ENCODE data around the gene AZIN2. TPM values are rescaled to one million over a fixed set of nuclear protein-coding genes. Genes with fewer than 3 reads are reported as not detected.

The AZIN2 gene
- total RNA-seq, 4 donors from 2014 or later, result 1.5 to 3.5 (median 1.7) TPM; not detected in 1

DNA sequence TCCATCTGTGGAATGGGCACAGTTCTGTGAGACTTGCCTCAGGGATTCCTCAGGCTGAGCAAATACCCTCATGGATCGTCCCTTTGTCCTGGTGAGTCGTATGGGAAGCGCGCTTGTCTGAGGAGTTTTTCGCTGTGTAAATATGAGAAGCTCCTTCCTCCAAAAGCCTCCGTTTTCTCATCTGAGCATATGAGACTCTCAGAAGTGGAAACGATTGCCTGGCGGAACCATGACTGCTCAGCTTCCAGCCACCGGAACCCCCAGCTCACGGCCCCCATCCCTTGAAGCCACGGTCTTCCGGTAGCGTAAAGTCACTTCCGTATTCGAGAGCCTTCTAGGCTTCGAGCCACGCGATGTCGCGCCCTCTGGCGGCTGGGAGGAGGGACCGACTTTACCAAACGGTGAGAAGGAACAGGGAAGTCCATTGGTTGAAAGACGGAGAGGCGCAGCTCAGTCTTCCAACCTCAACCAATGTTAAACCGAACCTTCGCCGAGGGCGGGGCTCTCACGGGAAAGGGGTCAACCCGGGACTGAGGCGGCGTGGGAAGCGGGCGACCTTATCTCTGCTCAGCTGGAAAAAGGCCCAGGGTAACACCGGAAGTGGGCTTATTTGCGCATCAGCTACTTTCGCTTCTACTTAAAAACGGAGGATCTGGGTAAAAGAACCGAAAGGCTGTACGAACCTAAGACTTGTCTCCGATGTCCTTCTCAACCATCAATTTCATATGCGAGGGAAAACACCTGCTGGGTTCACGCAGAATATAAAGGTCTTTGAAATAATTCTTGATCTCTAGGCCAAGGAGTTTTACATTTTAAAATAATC, 46.3 kb downstream of the AZIN2 start:
- TF ChIP-seq, protein P1, sequence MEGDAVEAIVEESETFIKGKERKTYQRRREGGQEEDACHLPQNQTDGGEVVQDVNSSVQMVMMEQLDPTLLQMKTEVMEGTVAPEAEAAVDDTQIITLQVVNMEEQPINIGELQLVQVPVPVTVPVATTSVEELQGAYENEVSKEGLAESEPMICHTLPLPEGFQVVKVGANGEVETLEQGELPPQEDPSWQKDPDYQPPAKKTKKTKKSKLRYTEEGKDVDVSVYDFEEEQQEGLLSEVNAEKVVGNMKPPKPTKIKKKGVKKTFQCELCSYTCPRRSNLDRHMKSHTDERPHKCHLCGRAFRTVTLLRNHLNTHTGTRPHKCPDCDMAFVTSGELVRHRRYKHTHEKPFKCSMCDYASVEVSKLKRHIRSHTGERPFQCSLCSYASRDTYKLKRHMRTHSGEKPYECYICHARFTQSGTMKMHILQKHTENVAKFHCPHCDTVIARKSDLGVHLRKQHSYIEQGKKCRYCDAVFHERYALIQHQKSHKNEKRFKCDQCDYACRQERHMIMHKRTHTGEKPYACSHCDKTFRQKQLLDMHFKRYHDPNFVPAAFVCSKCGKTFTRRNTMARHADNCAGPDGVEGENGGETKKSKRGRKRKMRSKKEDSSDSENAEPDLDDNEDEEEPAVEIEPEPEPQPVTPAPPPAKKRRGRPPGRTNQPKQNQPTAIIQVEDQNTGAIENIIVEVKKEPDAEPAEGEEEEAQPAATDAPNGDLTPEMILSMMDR (IDR thresholded peaks at IDR 0.05; ENCODE audit: low read depth), result no peak

DNA sequence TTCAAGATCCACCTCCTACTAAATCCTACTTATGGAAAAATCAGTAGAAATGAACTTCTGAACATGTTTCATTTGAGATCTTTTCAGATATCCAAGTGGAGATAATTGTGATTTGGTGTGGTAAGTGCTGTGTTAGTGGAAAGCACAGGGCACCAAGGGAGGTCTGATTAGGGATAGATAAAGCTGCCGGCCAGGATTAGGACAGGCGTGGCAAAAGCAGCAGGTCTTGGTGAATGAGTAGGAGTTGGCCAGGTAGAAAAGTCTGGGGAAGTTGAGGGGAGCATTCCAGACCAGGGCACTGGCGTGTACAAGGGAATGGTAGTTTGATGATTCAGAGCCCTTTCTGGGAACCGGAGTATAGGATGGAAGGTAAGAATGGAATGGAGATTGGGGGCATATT, 47.8 kb downstream of the AZIN2 start:
- TF ChIP-seq, protein P1 (IDR thresholded peaks at IDR 0.05; ENCODE audit: low read depth), result no peak

DNA sequence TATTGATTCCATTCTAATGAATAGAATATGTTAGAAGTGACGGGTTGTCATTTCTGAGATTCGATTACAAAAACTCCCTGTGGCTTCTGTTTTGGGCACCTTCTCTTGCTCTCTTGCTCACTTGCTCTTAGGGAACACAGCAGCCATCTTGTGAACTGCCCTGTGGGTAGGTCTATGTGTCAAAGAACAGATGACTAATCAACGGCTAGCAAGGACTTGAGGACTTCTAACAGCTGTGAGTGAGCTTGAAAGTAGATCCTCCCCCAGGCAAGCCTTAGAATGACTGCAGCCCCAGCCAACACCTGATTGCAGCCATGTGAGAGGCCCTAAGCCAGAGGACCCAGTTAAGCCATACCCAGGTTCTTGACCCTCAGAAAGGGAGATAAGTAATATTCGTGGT, 49.3 kb downstream of the AZIN2 start:
- TF ChIP-seq, protein P1 (IDR thresholded peaks at IDR 0.05; ENCODE audit: low read depth), result no peak

DNA sequence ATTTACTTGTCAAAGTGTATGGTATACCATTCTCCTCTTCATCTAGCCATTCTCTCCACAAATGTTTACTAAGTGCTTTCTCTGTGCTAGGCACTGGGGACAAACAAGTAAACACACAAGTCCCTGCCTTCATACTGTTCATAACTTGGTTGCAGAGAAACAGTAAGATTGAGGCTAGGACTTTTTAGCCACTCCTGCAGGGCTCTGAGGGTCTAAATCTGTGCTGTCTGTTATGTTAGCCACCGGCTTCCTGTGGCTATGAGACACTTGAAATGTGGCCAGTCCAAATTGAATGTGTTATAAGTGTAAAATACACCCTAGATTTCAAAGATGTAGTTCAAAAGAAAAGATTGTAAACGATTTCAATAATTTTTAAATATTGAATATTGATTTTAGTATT, 50.2 kb downstream of the AZIN2 start:
- TF ChIP-seq, protein P1 (IDR thresholded peaks at IDR 0.05; ENCODE audit: low read depth), result no peak

DNA sequence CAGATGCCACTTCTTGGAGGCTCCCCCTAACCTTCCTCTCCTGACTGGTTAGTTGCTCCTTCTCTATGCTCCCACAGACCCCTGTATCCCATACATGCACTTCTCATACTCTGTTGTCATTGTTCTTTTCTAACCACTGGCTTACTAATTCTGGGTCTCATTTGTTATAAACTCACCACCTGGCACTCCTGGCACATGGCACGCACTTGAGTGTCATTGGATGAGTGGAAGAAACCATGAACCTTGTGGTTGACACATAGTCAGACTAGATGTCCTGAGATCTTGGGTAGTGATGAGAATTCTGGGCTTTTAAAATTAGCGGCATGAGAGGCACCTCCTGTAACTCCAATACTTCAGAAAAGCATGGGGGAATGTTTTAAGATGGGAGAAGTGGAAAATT, 51.6 kb downstream of the AZIN2 start:
- TF ChIP-seq, protein P1 (IDR thresholded peaks at IDR 0.05; ENCODE audit: low read depth), result no peak

DNA sequence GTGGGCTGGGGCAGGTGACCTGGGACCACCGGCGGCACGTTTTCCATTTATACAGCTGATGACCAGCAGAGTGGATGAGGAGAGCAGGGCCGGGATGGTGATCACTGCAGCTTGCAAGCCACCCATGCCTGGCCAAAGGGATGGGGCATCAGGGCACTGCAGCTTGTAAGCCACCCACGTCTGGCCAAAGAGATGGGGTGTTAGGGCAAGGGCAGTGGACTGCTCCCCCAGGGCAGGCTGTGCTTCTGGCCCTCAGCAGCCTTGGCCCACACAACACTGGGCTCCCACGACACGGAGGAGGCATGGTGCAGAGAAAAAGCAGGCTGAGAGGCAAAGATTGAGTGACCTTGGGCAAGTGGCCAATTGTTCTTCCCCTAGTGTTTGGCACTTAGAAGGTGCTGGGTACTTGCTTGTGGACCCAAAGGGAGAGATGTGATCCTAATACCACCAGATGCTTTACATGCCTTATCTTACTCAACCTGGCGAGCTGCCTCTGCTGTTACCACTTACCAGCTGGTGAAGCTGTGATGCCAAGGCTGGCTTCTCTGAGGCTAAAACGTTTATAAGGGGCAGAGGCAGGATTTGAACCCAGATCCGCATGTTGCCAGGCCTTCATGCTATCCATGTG, 52.6 kb downstream of the AZIN2 start:
- TF ChIP-seq, protein P1 (IDR thresholded peaks at IDR 0.05; ENCODE audit: low read depth), result no peak

DNA sequence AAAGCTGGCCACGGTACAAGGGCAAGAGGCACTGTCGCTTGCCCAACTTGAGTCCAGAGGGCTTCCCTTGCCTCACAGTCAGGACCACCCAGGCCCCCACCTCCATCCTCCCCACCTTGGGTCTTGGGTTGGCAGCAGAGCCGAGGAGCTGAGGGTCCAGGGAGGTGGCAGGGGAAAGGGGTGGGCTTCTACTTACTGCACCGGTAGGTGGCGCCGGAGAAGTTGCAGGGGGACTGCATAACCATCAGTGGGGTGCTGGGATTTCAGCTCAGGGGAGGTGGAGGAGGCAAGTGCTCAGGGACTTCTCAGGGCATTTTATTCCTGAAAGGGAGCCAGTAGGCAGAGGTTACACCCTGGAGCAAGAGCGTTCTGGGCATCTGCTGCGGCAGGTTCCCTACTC, 56.8 kb downstream of the AZIN2 start:
- TF ChIP-seq, protein P1 (IDR thresholded peaks at IDR 0.05; ENCODE audit: low read depth), result no peak

Measured in subcutaneous adipose tissue (tissue), 4 donors.